Limb (tissue), 2 donors: ENCODE measurements around the gene TRIM41.
"Not testable (repeated sequence)": the region's sequence is repeated elsewhere in the genome, so short reads cannot be mapped to it uniquely, and the experiment has no call there.

Source experiments
- DNase-seq, 2 donors: peaks; one replicate each; pipeline ENCODE4 v3.0.0-alpha.2; 2016; ENCODE audit errors: extremely low spot score in 2 of 2

Gene TRIM41

GRCh38 chr5:181210148-181210547 lies 12.9 kb upstream of the TRIM41 start:
- not testable (repeated sequence) for DNase-seq

GRCh38 chr5:181210698-181211097 lies 12.4 kb upstream of the TRIM41 start:
- DNase-seq = not testable (repeated sequence)

GRCh38 chr5:181211208-181211607 lies 11.9 kb upstream of the TRIM41 start:
- no peak for DNase-seq

- DNase-seq = no peak
Observed at GRCh38 chr5:181212080-181212479, 11.0 kb upstream of the TRIM41 start.

GRCh38 chr5:181212934-181213333 lies 10.1 kb upstream of the TRIM41 start:
- DNase-seq = no peak

- not testable (repeated sequence) for DNase-seq
Observed at GRCh38 chr5:181214249-181214648, 8.8 kb upstream of the TRIM41 start.

GRCh38 chr5:181215997-181216989 lies 6.8 kb upstream of the TRIM41 start:
- no peak for DNase-seq

GRCh38 chr5:181217111-181217802 lies 5.8 kb upstream of the TRIM41 start:
- peak in 1 of 2 donors; percentile 75 for DNase-seq

GRCh38 chr5:181217803-181218062 lies 5.3 kb upstream of the TRIM41 start:
- peak in 1 of 2 donors; percentile 53 for DNase-seq

- DNase-seq = no peak
Observed at GRCh38 chr5:181218795-181219124, 4.3 kb upstream of the TRIM41 start.

GRCh38 chr5:181219262-181220177 lies 3.6 kb upstream of the TRIM41 start:
- DNase-seq = no peak

- DNase-seq = no peak
Observed at GRCh38 chr5:181220178-181220515, 2.9 kb upstream of the TRIM41 start.

GRCh38 chr5:181221105-181221791 lies 1.8 kb upstream of the TRIM41 start:
- no peak for DNase-seq

- DNase-seq = peak; percentile 89 to 99
Observed at GRCh38 chr5:181221792-181222629, 1.1 kb upstream of the TRIM41 start.

- peak in 1 of 2 donors; percentile 75 for DNase-seq
Observed at GRCh38 chr5:181222630-181223057, 437 bp upstream of the TRIM41 start.

GRCh38 chr5:181223729-181224389 lies 778 bp downstream of the TRIM41 start:
- DNase-seq = peak in 1 of 2 donors; percentile 59

- DNase-seq = no peak
Observed at GRCh38 chr5:181224390-181225229, 1.5 kb downstream of the TRIM41 start.

GRCh38 chr5:181229996-181230395 lies 6.9 kb downstream of the TRIM41 start:
- DNase-seq = no peak

- DNase-seq = no peak
Observed at GRCh38 chr5:181230551-181230950, 7.5 kb downstream of the TRIM41 start.
